Chondrocyte (in vitro differentiated cells): ENCODE measurements around the gene RNF167. TPM values are rescaled to one million over a fixed set of nuclear protein-coding genes. Genes with fewer than 3 reads are reported as not detected.

Experiments used
- DNase-seq: peaks from one replicate; pipeline ENCODE4 v3.0.0; 2021; ENCODE audit warnings: mixed read lengths, low spot score
- H3K27ac Mint-ChIP-seq: one replicate; pipeline ENCODE4 v1.8.0; 2021; ENCODE audit warnings: mild to moderate bottlenecking, moderate library complexity, mixed read lengths; ENCODE audit not compliant: unreplicated experiment
- H3K27me3 Mint-ChIP-seq: 2 replicates; pipeline ENCODE4 v1.8.0; 2021; ENCODE audit warnings: low read depth, mixed read lengths
- H3K36me3 Mint-ChIP-seq: 2 replicates; pipeline ENCODE4 v1.8.0; 2021; ENCODE audit warnings: low read depth, mixed read lengths
- H3K4me1 Mint-ChIP-seq: 2 replicates; pipeline ENCODE4 v1.8.0; 2021; ENCODE audit warnings: low read depth, mild to moderate bottlenecking, mixed read lengths
- H3K4me3 Mint-ChIP-seq: one replicate; pipeline ENCODE4 v1.8.0; 2021; ENCODE audit warnings: mild to moderate bottlenecking, moderate library complexity, mixed read lengths; ENCODE audit not compliant: unreplicated experiment
- H3K9me3 Mint-ChIP-seq: 2 replicates; pipeline ENCODE4 v1.8.0; 2021; ENCODE audit warnings: low read depth, mixed read lengths
- CTCF ChIP-seq: fragments of 200-600 bp; sonication (generic); IDR thresholded peaks from 2 replicates; pipeline ENCODE4 v1.5.0; 2021; ENCODE audit warnings: antibody characterized with exemption, mild to moderate bottlenecking, moderate library complexity
- total RNA-seq: library from RNA; stranded (reverse); gene quantifications from 3 replicates; pipeline ENCODE4 v1.2.1, GENCODE V29; 2021

Gene RNF167
- total RNA-seq, 1 donor from 2014 or later = 74.5 TPM

- Mint-ChIP-seq H3K4me3 (peak overlapping the region; percentile 88), H3K36me3 (peaks cover 16% of the 10 kb centered on the region), H3K9me3 (no peaks in the 10 kb centered on the region), H3K27me3 (no peaks in the 10 kb centered on the region), H3K4me1 (peaks cover 65% of the 10 kb centered on the region), H3K27ac (peak overlapping the region; percentile 98)
- TF ChIP-seq CTCF = no peak
- DNase-seq = no peak
Measured at GRCh38 chr17:4941319-4941610, 1.2 kb downstream of the RNF167 start.

- no peak for DNase-seq
- Mint-ChIP-seq H3K9me3 (no peaks in the 10 kb centered on the region), H3K27ac (peak overlapping the region; percentile 94), H3K36me3 (peaks cover 25% of the 10 kb centered on the region), H3K4me1 (peaks cover 73% of the 10 kb centered on the region), H3K4me3 (no peak overlapping the region), H3K27me3 (no peaks in the 10 kb centered on the region)
- no peak for TF ChIP-seq CTCF
Measured at GRCh38 chr17:4942760-4943508, 2.9 kb downstream of the RNF167 start.

GRCh38 chr17:4944163-4944553 lies 4.1 kb downstream of the RNF167 start:
- Mint-ChIP-seq H3K36me3 (peaks cover 25% of the 10 kb centered on the region), H3K4me1 (peaks cover 65% of the 10 kb centered on the region), H3K27me3 (no peaks in the 10 kb centered on the region), H3K4me3 (peak overlapping the region; percentile 4), H3K9me3 (no peaks in the 10 kb centered on the region), H3K27ac (peak overlapping the region; percentile 94)
- no peak for TF ChIP-seq CTCF
- DNase-seq = no peak

- H3K4me3 Mint-ChIP-seq = peak overlapping the region; percentile 96
- H3K4me1 Mint-ChIP-seq = peaks cover 62% of the 10 kb centered on the region
- no peak for DNase-seq
- TF ChIP-seq CTCF = no peak
- H3K27me3 Mint-ChIP-seq = no peaks in the 10 kb centered on the region
- no peaks in the 10 kb centered on the region for H3K9me3 Mint-ChIP-seq
- H3K27ac Mint-ChIP-seq = peak overlapping the region; percentile 94
- peaks cover 25% of the 10 kb centered on the region for H3K36me3 Mint-ChIP-seq
Measured at GRCh38 chr17:4944554-4945175, 4.6 kb downstream of the RNF167 start.

GRCh38 chr17:4945176-4945943 lies 5.3 kb downstream of the RNF167 start:
- Mint-ChIP-seq H3K27ac (peak overlapping the region; percentile 94), H3K27me3 (no peaks in the 10 kb centered on the region), H3K36me3 (peaks cover 25% of the 10 kb centered on the region), H3K4me1 (peaks cover 65% of the 10 kb centered on the region), H3K9me3 (no peaks in the 10 kb centered on the region), H3K4me3 (peak overlapping the region; percentile 96)
- no peak for DNase-seq
- no peak for TF ChIP-seq CTCF
